HepG2 (cell line): ENCODE results near the gene RGL3. TPM values are rescaled to one million over a fixed set of nuclear protein-coding genes. Genes with fewer than 3 reads are reported as not detected.

ENCODE experiments used
- ARNT ChIP-seq: fragments of 450-650 bp; IDR thresholded peaks from 2 replicates; pipeline ENCODE4 v1.6.1; 2017
- BCL6 ChIP-seq: IDR thresholded peaks from 2 replicates; pipeline ENCODE4 v1.6.1; 2016; ENCODE audit warnings: missing genetic modification reagents, missing compliant biosample characterization
- KDM2A ChIP-seq: sonication (generic); formaldehyde crosslinking; IDR thresholded peaks from 2 replicates; pipeline ENCODE4 v1.4.0; 2020; ENCODE audit warnings: low read depth, missing genetic modification reagents, borderline replicate concordance
- KDM5A ChIP-seq: fragments of 200-600 bp; sonication (generic); IDR thresholded peaks from 2 replicates; pipeline ENCODE4 v1.7.0; 2018; ENCODE audit warnings: antibody characterized with exemption, mild to moderate bottlenecking, low read length, borderline replicate concordance
- RBAK ChIP-seq: sonication (generic); formaldehyde crosslinking; IDR thresholded peaks from 2 replicates; pipeline ENCODE4 v1.5.1; 2020; ENCODE audit warnings: mild to moderate bottlenecking, missing genetic modification reagents
- SOX5 ChIP-seq: IDR thresholded peaks from 2 replicates; pipeline ENCODE4 v1.6.1; 2016; ENCODE audit warnings: borderline replicate concordance
- SP2 ChIP-seq: sonication (generic); formaldehyde crosslinking; IDR thresholded peaks from 2 replicates; pipeline ENCODE4 v1.5.1; 2020; ENCODE audit warnings: mild to moderate bottlenecking, missing genetic modification reagents
- SRY ChIP-seq: sonication (generic); formaldehyde crosslinking; IDR thresholded peaks from 2 replicates; pipeline ENCODE4 v1.8.0; 2022; ENCODE audit warnings: mild to moderate bottlenecking, missing genetic modification reagents
- YEATS2 ChIP-seq: sonication (generic); formaldehyde crosslinking; IDR thresholded peaks from 2 replicates; pipeline ENCODE4 v1.4.0; 2020; ENCODE audit warnings: missing genetic modification reagents, borderline replicate concordance
- ZSCAN31 ChIP-seq: sonication (generic); formaldehyde crosslinking; IDR thresholded peaks from 2 replicates; pipeline ENCODE4 v1.5.0; 2020; ENCODE audit warnings: low read depth, mild to moderate bottlenecking, missing genetic modification reagents
- polyA plus RNA-seq, 8 experiments: library from polyadenylated mRNA; depleted of rRNA in 3 of 8; stranded (reverse) in 7 of 8; unstranded in 1 of 8; fragments of >200 nt; fragmentation: Illumina TruSeq in 4 of 8; extraction: Trizol in 4 of 8; gene quantifications; 2 replicates each; pipeline versions ENCODE4 v1.2.1 to v1.2.3, GENCODE V29; 2011 to 2016; ENCODE audit warnings: low read depth in 4 of 8, missing spikeins in 1 of 8, mixed read lengths in 1 of 8; ENCODE audit not compliant: insufficient read depth in 1 of 8
- total RNA-seq, 5 experiments: library from RNA; depleted of rRNA; stranded (reverse); fragments of >200 nt; fragmentation: Illumina TruSeq; extraction: Trizol; gene quantifications; 2 replicates each; pipeline ENCODE4 v1.2.3, GENCODE V29; 2016; ENCODE audit warnings: low read depth in 1 of 5
- TF ChIP-seq, protein P1 (sequence below): sonication (generic); formaldehyde crosslinking; IDR thresholded peaks from 2 replicates; pipeline ENCODE4 v1.9.0; 2022; ENCODE audit warnings: low read depth, missing genetic modification reagents
- TF ChIP-seq, protein P2 (sequence below): sonication (generic); formaldehyde crosslinking; IDR thresholded peaks from 2 replicates; pipeline ENCODE4 v1.5.0; 2020; ENCODE audit warnings: missing genetic modification reagents
- TF ChIP-seq, protein P3 (sequence below): IDR thresholded peaks from 2 replicates; pipeline ENCODE4 v1.6.1; 2018; ENCODE audit warnings: missing genetic modification reagents, mild to moderate bottlenecking, missing compliant biosample characterization
- TF ChIP-seq, protein P4 (sequence below): sonication (generic); formaldehyde crosslinking; IDR thresholded peaks from 2 replicates; pipeline ENCODE4 v1.8.0; 2023; ENCODE audit warnings: mild to moderate bottlenecking, missing genetic modification reagents
- TF ChIP-seq, protein P5 (sequence below): sonication (generic); formaldehyde crosslinking; IDR thresholded peaks from 2 replicates; pipeline ENCODE4 v1.5.1; 2020; ENCODE audit warnings: missing genetic modification reagents, mild to moderate bottlenecking, borderline replicate concordance
- TF ChIP-seq, protein P6 (sequence below): sonication (generic); formaldehyde crosslinking; IDR thresholded peaks from 2 replicates; pipeline ENCODE4 v1.5.1; 2020; ENCODE audit warnings: mild to moderate bottlenecking, missing genetic modification reagents, borderline replicate concordance

Gene RGL3
- total and polyA plus RNA-seq, 2 of the 13 experiments (the other 11 are each of a cell fraction or from before 2014, with no cell fraction given), result 4.2 to 7.6 TPM

DNA sequence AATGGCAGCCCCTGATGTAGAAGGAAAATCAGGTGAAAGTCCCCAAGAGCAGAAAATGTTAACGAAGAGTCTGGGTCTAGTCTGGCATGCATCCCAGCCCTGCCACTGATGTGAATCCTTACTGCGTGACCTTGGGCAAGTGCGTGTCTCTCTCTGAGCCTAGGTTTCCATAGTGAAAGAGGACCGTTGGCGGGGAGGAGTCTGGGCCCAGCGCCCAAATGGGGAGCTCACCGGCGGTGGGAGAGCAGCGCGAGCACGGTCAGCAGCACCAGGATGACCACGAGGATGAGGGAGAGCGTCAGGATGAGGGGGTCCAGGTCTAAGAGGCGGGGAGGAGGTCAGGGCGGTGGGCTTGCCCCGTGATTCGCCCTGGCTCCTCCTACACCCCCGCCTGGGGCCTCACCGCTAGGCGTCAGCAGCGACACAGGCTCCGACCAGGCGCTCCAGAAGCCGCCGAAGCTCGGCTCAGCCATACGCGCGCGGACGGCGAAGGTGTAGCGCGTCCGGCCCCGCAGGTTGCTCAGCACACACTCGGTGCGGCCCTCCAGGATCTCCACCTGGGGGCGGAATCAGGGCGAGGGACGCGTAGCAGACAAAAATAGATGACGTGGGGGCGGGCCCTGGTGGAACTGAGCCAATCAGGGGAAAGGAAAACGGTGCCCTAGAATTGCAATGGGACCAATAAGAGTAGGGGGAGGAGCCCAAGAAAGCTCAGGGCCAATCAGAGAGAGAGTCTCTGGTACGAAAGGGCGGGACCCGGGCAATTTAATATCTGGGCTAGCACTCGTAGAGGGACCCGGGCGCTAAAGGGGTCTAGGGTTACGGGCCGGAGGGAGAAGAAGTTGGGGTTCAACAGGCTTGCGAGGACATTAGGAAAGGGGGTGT, 38.2 kb downstream of the RGL3 start (continued):
- TF ChIP-seq, protein P1, sequence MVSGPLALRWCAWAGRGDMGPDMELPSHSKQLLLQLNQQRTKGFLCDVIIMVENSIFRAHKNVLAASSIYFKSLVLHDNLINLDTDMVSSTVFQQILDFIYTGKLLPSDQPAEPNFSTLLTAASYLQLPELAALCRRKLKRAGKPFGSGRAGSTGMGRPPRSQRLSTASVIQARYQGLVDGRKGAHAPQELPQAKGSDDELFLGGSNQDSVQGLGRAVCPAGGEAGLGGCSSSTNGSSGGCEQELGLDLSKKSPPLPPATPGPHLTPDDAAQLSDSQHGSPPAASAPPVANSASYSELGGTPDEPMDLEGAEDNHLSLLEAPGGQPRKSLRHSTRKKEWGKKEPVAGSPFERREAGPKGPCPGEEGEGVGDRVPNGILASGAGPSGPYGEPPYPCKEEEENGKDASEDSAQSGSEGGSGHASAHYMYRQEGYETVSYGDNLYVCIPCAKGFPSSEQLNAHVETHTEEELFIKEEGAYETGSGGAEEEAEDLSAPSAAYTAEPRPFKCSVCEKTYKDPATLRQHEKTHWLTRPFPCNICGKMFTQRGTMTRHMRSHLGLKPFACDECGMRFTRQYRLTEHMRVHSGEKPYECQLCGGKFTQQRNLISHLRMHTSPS, result no peak
- peak; percentile 93 for TF ChIP-seq SP2 (CRISPR knock-in tag)
- TF ChIP-seq, protein P2, sequence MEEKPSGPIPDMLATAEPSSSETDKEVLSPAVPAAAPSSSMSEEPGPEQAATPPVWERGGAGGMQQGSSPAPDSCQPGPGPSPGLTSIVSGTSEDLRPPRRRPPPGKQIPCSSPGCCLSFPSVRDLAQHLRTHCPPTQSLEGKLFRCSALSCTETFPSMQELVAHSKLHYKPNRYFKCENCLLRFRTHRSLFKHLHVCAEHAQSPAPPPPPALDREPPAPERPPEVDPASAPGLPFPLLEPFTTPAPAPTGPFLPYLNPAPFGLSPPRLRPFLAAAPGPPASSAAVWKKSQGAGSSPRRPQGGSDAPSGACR, result no peak
- TF ChIP-seq, protein P3, sequence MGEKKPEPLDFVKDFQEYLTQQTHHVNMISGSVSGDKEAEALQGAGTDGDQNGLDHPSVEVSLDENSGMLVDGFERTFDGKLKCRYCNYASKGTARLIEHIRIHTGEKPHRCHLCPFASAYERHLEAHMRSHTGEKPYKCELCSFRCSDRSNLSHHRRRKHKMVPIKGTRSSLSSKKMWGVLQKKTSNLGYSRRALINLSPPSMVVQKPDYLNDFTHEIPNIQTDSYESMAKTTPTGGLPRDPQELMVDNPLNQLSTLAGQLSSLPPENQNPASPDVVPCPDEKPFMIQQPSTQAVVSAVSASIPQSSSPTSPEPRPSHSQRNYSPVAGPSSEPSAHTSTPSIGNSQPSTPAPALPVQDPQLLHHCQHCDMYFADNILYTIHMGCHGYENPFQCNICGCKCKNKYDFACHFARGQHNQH (CRISPR knock-in tag), result peak; percentile 52; the same call in 1 of the 2 replicates
- peak; percentile 96 for TF ChIP-seq KDM2A (CRISPR knock-in tag)
- TF ChIP-seq, protein P4, sequence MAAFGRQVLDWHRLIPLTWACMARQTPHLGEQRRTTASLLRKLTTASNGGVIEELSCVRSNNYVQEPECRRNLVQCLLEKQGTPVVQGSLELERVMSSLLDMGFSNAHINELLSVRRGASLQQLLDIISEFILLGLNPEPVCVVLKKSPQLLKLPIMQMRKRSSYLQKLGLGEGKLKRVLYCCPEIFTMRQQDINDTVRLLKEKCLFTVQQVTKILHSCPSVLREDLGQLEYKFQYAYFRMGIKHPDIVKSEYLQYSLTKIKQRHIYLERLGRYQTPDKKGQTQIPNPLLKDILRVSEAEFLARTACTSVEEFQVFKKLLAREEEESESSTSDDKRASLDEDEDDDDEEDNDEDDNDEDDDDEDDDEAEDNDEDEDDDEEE (CRISPR knock-in tag), result no peak
- TF ChIP-seq ZSCAN31 (CRISPR knock-in tag), result no peak
- peak; percentile 91; the same call in 1 of the 2 replicates for TF ChIP-seq SRY (CRISPR knock-in tag)
- TF ChIP-seq, protein P5, sequence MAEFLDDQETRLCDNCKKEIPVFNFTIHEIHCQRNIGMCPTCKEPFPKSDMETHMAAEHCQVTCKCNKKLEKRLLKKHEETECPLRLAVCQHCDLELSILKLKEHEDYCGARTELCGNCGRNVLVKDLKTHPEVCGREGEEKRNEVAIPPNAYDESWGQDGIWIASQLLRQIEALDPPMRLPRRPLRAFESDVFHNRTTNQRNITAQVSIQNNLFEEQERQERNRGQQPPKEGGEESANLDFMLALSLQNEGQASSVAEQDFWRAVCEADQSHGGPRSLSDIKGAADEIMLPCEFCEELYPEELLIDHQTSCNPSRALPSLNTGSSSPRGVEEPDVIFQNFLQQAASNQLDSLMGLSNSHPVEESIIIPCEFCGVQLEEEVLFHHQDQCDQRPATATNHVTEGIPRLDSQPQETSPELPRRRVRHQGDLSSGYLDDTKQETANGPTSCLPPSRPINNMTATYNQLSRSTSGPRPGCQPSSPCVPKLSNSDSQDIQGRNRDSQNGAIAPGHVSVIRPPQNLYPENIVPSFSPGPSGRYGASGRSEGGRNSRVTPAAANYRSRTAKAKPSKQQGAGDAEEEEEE (CRISPR knock-in tag), result no peak
- TF ChIP-seq KDM5A, result no peak; the same call in 1 of the 2 replicates
- no peak for TF ChIP-seq RBAK
- peak; percentile 39; the same call in 1 of the 2 replicates for TF ChIP-seq YEATS2 (CRISPR knock-in tag)
- TF ChIP-seq SOX5, result no peak; the same call in none of the 2 replicates
- peak; percentile 50; the same call in 1 of the 2 replicates for TF ChIP-seq BCL6 (CRISPR knock-in tag)
- TF ChIP-seq ARNT, result no peak
- TF ChIP-seq, protein P6, sequence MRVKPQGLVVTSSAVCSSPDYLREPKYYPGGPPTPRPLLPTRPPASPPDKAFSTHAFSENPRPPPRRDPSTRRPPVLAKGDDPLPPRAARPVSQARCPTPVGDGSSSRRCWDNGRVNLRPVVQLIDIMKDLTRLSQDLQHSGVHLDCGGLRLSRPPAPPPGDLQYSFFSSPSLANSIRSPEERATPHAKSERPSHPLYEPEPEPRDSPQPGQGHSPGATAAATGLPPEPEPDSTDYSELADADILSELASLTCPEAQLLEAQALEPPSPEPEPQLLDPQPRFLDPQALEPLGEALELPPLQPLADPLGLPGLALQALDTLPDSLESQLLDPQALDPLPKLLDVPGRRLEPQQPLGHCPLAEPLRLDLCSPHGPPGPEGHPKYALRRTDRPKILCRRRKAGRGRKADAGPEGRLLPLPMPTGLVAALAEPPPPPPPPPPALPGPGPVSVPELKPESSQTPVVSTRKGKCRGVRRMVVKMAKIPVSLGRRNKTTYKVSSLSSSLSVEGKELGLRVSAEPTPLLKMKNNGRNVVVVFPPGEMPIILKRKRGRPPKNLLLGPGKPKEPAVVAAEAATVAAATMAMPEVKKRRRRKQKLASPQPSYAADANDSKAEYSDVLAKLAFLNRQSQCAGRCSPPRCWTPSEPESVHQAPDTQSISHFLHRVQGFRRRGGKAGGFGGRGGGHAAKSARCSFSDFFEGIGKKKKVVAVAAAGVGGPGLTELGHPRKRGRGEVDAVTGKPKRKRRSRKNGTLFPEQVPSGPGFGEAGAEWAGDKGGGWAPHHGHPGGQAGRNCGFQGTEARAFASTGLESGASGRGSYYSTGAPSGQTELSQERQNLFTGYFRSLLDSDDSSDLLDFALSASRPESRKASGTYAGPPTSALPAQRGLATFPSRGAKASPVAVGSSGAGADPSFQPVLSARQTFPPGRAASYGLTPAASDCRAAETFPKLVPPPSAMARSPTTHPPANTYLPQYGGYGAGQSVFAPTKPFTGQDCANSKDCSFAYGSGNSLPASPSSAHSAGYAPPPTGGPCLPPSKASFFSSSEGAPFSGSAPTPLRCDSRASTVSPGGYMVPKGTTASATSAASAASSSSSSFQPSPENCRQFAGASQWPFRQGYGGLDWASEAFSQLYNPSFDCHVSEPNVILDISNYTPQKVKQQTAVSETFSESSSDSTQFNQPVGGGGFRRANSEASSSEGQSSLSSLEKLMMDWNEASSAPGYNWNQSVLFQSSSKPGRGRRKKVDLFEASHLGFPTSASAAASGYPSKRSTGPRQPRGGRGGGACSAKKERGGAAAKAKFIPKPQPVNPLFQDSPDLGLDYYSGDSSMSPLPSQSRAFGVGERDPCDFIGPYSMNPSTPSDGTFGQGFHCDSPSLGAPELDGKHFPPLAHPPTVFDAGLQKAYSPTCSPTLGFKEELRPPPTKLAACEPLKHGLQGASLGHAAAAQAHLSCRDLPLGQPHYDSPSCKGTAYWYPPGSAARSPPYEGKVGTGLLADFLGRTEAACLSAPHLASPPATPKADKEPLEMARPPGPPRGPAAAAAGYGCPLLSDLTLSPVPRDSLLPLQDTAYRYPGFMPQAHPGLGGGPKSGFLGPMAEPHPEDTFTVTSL (CRISPR knock-in tag), result no peak
